HG03159 (cell line): ENCODE results near the gene GMPPB.
A peak's percentile ranks its signal among the peaks of the same experiment; 100 is the strongest.
"Not testable (repeated sequence)": the region's sequence is repeated elsewhere in the genome, so short reads cannot be mapped to it uniquely, and the experiment has no call there.

Experiments
- ATAC-seq: cut with Tn5 transposase; IDR thresholded peaks from one replicate; pipeline ENCODE4 v1.9.1; 2021; ENCODE audit warnings: mild to moderate bottlenecking, moderate library complexity; ENCODE audit not compliant: unreplicated experiment

The GMPPB gene

GRCh38 chr3:49723628-49724551, at the start of gene GMPPB:
GMPPB (minus strand) TSS chr3:49723951; CDS start chr3:49723726, 225 bp downstream.
- ATAC-seq, result peak; percentile 71

- no peak for ATAC-seq
Measured at GRCh38 chr3:49772703-49773102, 49.0 kb upstream of the GMPPB start.

GRCh38 chr3:49771340-49771938, 47.7 kb upstream of the GMPPB start:
- ATAC-seq, result no peak

GRCh38 chr3:49769926-49770325, 46.2 kb upstream of the GMPPB start:
- ATAC-seq, result no peak

GRCh38 chr3:49769286-49769915, 45.6 kb upstream of the GMPPB start:
- ATAC-seq, result no peak

GRCh38 chr3:49763981-49764380, 40.2 kb upstream of the GMPPB start:
- ATAC-seq, result no peak

- no peak for ATAC-seq
Measured at GRCh38 chr3:49761661-49762060, 37.9 kb upstream of the GMPPB start.

GRCh38 chr3:49759226-49759625, 35.5 kb upstream of the GMPPB start:
- ATAC-seq, result no peak

GRCh38 chr3:49757197-49757596, 33.4 kb upstream of the GMPPB start:
- no peak for ATAC-seq

- ATAC-seq, result no peak
Measured at GRCh38 chr3:49756036-49756435, 32.3 kb upstream of the GMPPB start.

- no peak for ATAC-seq
Measured at GRCh38 chr3:49754536-49754935, 30.8 kb upstream of the GMPPB start.

GRCh38 chr3:49751501-49751900, 27.8 kb upstream of the GMPPB start:
- ATAC-seq, result no peak

GRCh38 chr3:49750056-49750455, 26.3 kb upstream of the GMPPB start:
- no peak for ATAC-seq

GRCh38 chr3:49748874-49749273, 25.1 kb upstream of the GMPPB start:
- ATAC-seq, result not testable (repeated sequence)

- no peak for ATAC-seq
Measured at GRCh38 chr3:49747792-49748480, 24.2 kb upstream of the GMPPB start.

- ATAC-seq, result no peak
Measured at GRCh38 chr3:49745986-49746385, 22.2 kb upstream of the GMPPB start.

- no peak for ATAC-seq
Measured at GRCh38 chr3:49740427-49740826, 16.7 kb upstream of the GMPPB start.

GRCh38 chr3:49738067-49738713, 14.4 kb upstream of the GMPPB start:
- no peak for ATAC-seq

GRCh38 chr3:49734752-49735151, 11.0 kb upstream of the GMPPB start:
- no peak for ATAC-seq

GRCh38 chr3:49733551-49733950, 9.8 kb upstream of the GMPPB start:
- ATAC-seq, result no peak

GRCh38 chr3:49732597-49732996, 8.8 kb upstream of the GMPPB start:
- ATAC-seq, result no peak
